Pulmonary artery endothelial cell (primary cell): Measurements from ENCODE around the gene CDCA3. TPM values are rescaled to one million over a fixed set of nuclear protein-coding genes. Genes with fewer than 3 reads are reported as not detected.
"Not testable (repeated sequence)": the region's sequence is repeated elsewhere in the genome, so short reads cannot be mapped to it uniquely, and the experiment has no call there.

ENCODE experiments used
- DNase-seq: peaks from one replicate; pipeline ENCODE4 v3.0.0-alpha.2; 2011; ENCODE audit warnings: low read depth, low spot score
- total RNA-seq: library from RNA; depleted of rRNA; stranded (reverse); fragments of >200 nt; gene quantifications from 2 replicates; pipeline ENCODE4 v1.2.3, GENCODE V29; 2014

Gene CDCA3
- total RNA-seq = 11.0 and 27.2 TPM in 2 replicates

DNA sequence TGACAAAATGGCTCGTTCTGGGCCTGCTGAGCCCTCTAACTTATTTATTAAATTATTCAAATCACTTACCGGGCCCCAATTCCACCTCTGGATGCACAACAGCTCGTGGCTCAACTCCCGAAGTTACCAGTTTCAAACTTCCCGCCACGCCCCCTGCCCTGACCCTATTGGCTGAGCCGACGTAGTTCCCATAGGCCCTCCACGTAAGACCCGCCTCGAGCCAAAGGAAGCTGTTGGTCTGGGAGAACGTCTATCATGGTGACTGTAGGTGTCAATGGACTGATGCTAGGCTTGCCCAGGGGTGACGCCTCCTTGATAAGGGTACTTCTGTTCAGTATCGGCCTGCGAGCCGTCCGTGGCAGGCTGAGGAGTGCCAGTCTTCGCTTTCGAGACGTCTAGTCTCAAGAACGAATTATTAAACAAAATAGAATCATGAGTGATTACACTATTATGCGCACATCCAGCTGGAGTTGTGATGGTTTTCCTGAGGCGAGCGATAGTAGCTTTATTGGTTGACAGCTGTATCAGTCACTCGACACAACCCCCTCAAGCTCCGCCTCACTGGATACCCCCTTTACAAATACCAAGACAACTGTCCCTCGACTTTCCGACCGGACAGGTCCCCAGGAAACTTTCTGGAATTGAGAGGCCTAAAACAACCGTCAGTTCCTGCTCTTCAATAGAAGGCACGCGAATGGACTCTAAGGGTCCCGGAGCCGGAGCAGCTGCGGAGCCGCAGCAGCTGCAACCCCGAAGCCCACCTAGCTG, at the start of gene CDCA3:
Gene CDCA3, minus strand, starts transcription at position 134 of the 768 bp plus-strand sequence. CDS start 334 bp downstream, outside the sequence.
- DNase-seq = peak; percentile 97

DNA sequence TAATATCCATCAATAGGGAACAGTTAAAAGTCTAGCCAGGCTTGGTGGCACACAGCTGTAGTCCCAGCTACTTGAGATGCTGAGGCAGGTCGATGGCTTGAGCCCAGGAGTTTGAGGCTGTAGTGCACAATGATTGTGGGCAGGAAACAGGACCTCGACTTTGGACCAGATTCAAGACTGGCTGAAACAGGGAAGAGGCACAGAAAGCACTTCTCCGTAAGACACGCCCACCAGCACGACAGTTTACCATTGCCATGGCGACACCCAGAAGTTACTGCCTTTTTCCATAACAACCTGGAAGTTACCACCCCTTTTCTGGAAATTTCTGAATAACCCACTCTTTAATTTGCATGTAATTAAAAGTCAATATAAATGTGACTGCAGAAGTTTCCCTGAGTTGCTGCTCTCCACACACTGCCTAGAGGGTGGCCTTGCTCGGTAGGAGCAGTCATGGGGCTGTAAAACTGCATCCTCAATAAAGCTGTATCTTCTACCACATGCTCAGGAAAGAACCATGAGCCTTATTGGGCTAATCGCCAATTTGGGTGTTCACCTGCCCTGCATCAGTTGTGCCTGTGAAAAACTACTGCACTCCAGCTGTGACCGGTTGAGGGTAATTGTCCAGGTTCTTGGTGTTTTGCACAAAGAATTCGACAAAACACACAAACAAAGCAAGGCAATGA, 48.9 kb upstream of the CDCA3 start:
- DNase-seq = peak; percentile 51

DNA sequence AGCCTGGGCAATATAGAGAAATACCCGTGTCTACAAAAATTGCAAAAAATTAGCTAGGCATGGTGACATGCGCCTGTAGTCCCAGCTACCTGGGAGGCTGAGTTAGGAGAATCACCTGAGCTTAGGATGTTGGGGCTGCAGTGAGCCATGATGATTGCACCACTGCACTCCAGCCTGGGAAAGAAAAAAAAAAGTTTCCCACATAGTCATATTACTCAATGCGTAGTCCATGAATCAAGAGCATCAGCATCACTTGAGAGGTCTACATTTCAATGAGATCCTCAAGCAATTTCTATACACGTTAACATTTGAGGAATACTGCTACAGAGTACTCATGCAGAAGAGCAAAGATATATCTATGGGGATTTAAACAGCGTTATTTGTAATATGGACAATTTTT, 48.3 kb upstream of the CDCA3 start:
- DNase-seq = no peak

DNA sequence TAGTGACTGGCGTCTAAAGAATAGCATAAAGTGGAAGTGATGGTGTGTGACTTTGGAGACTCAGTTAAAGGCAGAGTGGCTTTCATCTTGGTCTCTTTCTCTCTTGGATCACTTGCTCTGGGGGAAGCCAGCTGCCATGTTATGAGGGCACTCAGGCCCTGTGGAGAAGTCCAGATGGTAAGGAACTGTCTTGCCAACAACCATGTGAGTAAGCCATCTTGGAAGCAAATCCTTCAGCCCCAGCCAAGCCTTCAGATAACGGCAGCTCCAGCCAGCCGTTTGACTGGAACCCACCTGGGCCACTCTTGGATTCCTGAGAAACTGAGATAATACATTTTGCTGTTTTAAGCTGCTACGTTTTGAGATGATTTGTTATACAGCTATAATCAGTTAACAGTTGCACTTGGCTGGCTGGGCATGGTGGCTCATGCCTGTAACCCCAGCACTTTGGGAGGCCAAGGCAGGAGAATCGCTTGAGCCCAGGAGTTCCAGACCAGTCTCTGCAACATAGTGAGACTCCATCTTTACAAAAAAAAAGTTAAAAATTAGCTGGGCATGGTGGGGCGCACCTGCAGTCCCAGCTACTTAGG, 45.9 kb upstream of the CDCA3 start:
- DNase-seq = no peak

DNA sequence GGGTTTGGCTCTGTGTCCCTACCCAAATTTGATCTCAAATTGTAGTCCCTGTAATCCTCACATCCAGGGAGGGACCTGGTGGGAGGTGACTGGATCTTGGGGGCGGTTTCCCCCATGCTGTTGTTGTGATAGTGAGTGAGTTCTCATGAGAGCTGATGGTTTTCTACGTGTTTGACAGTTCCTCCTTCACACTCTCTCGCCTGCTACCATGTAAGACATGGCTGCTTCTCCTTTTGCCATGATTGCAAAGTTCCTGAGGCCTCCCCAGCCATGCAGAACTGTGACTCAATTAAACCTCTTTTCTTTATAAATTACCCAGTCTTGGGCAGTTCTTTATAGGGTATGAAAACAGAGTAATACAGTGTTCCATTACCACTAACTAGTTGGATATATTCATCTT, 43.2 kb upstream of the CDCA3 start:
- no peak for DNase-seq

DNA sequence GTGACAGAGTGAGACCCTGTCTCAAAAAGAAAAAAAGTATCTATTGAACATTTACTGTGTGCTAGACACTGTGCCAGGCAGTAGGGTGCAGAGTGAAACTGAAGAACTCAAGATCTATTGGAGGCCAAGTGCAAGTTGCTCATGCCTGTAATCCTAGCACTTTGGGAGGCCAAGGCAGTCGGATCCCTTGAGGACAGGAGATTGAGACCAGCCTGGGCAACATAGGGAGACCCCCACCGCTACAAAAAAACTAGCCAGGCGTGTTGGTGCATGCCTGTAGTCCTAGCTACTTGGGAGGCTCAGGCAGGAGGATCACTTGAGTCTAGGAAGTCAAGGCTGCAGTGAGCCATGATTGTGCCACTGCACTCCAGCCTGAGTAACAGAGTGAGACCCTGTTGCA, 41.6 kb upstream of the CDCA3 start:
- not testable (repeated sequence) for DNase-seq

DNA sequence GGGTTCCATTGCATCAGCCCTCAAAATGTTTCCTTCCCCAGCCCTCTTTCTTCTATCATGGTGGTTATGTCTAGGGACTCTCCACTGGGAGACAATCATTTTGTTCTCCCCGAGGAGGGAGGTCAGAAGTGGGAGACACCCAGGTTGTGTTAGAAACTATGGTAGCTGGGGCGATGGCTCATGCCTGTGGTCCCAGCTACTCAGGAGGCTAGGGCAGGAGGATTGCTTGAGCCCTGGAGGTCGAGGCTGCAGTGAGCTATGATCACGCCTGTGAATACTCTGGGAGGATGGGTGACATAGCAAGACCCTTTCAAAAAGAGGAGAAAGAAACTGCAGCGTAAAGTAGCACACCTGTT, 40.5 kb upstream of the CDCA3 start:
- DNase-seq = no peak

DNA sequence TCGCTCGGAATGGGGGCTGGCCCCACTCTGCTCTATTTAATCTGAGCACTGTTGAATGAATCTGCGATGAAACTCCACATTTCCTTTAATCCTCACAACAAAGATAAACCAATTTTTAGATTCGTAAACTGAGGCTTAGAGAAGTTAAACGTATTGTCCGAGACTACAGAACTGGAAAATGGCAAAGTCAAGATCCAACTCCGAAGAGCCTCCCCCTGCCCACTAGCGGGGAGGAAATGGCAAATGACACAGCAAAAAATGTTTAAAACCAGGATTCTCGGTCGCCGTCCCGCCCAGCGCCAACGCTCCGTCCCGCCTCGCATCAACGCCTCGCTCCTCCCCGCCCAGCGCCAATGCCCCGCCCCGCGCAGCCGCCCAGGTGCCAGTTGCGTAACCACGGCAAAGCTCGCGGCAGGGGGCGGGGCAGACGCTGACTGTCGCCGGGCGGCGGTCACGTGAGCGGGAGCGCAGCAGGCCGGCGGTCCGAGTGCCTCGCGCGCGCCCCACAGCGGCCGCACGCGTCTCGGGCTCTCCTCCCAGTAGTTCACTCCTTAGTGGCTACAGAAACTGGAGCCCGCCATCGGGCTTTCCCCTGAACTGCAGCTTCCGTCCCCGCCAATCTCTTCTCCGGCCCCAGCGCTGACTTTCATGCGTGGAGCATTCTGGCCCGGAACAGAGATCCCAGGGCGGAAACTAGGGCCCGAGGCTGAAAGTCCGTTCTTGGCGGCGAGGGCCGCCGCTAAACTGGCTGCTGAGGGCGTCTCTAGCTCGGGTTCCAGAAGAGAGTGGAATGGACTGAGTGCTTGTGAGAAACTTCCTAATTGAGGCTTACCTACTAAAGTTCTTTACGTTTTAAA, 39.9 kb upstream of the CDCA3 start:
- peak; percentile 86 for DNase-seq

DNA sequence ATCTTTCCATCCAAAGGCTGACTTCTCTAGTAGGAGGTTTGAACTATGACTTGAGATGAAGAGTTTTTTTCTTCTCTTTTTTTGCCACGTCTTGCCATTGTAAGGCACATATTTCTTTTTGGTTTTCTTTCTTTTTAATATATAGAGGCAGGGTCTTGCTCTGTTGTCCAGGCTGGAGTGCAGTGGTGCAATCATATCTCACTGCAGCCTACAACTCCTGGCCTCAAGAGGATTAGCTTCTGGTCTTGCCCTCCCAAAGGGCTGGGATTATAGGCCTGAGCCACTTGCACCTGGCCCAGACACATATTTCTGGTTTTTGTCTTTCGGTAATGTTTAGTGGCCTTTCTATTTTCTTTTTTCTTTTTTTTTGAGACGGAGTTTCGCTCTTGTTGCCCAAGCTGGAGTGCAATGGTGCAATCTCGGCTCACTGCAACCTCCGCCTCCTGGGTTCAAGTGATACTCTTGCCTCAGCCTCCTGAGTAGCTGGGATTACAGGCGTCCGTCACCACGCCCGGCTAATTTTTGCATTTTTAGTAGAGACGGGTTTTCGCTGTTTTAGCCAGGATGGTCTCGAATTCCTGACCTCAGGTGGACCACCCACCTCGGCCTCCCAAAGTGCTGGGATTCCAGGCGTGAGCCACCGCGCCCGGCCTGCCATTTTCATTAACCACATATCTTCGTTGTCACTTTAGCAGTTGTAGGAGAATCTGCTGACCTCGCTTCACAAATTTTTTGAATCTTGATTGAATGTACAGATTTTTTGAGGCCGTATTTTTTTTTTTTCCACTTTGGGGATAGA, 38.9 kb upstream of the CDCA3 start:
- DNase-seq = not testable (repeated sequence)

DNA sequence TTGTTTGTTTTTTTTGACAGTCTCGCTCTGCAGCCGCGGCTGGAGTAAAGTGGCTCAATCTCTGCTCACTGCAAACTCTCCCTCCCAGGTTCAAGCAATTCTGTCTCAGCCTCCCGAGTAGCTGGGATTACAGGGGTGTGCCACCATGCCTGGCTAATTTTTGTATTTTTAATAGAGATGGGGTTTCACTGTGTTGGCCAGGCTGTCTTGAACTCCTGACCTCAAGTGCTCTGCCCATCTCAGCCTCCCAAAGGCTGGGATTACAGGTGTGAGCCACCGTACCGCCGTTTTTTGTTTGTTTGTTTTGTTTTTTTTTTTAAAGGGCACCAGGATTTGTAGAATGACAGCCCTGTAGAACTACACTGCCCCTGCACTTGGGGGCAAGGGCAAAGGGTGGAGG, 37.7 kb upstream of the CDCA3 start:
- not testable (repeated sequence) for DNase-seq

DNA sequence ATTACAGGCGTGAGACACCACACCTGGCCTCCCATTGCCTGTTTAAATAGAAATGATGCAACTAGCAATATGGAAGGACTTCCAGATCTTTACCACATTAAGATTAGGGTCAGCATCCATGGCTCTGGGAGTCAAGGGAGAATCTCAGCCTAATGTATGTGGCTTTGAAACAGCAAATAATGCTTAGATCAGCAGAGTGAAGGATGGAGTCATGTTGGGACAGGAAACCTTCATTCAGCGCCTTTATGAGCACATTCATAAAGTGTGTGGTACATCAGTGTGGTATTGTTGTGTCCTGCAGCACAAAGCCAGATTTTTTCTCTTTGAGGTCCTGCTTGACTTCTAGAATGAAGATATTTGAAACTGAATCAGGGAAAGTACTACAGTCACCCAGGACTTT, 37.3 kb upstream of the CDCA3 start:
- DNase-seq = no peak

DNA sequence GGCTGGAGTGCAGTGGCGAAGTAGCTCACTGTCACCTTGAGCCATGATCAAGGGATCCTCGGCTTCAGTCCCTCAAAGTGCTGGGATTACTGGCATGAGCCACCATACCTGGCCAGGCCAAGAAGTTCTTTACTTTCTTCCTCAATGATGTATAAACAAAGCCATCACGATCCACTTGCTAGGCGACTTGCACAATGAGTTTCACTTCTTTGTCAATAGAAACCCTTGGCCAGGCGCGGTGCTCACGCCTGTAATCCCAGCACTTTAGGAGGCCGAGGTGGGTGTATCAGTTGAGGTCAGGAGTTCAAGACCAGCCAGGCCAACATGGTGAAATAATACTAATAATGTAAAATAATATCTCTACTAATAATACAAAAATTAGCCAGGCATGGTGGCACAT, 36.4 kb upstream of the CDCA3 start:
- DNase-seq = no peak

DNA sequence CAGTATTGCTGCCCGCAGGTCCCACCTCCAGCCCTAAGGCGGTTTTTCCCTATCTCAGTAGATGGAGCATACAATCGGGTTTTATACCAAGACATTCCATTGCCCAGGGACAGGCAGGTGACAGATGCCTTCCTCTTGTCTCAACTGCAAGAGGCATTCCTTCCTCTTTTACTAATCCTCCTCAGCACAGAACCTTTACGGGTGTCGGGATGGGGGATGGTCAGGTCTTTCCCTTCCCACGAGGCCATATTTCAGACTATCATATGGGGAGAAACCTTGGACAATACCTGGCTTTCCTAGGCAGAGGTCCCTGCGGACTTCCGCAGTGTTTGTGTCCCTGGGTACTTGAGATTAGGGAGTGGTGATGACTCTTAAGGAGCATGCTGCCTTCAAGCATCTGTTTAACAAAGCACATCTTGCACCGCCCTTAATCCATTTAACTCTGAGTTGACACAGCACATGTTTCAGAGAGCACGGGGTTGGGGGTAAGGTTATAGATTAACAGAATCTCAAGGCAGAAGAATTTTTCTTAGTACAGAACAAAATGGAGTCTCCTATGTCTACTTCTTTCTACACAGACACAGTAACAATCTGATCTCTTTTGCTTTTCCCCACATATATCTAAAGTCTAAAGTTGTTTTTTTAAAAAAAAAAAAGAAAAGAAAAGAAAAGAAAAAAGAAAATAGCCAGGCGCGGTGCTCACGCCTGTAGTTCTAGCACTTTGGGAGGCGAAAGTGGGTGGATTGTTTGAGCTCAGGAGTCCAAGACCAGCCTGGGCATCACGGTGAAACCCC, 35.3 kb upstream of the CDCA3 start:
- DNase-seq = not testable (repeated sequence)

DNA sequence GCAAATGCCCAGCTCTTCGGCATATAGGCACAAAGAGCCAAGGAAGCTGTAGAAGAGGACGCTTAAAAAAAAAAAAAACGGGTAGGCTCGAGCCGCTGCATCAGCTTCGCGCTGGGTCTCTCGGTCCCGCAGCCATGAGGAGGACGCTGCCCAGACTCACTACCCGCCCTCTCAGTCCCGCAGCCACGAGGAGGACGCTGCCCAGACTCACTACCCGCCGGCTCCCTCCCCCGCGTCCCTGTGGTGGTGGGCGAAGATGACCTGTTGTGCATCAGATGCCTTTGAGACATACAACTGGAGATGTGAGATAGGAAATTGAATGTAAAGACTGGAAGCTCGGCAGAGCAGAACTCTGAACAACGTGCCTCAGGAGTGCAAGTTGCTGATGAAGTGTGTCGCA, 33.5 kb upstream of the CDCA3 start:
- no peak for DNase-seq

DNA sequence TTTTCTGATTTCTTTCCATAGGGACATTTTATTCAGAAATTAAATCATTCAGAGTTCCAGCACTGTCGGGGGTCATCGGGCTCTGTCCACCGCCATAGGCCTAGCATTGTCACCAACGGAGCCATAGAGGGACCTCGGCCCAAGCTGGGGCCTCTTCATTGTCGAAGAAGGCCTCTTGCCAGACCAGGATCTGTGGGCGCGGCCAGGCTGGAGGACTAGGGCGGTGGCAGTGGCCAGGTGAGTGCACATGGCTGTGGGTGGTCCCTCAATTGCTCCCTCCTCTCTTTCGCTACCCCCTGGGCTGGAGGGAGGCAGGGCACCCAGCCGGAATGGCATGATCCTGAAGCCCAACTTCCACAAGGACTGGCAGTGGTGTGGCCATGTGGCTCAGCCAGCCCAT, 32.6 kb upstream of the CDCA3 start:
- DNase-seq = no peak

DNA sequence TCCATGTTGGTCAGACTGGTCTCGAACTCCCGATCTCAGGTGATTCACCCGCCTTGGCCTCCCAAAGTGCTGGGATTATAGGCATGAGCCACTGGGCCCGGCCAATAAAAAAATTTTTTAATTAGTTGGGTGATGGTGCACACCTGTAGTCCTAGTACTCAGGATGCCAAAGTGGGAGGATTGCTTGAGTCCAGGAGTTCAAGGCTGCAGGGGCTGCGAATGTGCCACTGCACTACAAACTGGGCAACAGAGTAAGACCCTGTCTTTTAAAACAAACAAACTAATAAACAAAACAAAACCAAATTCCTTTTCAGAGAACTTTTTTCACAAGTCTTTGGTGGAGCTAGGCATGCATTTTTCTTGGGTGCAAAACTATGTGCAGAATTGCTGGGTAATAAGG, 32.2 kb upstream of the CDCA3 start:
- DNase-seq = no peak

DNA sequence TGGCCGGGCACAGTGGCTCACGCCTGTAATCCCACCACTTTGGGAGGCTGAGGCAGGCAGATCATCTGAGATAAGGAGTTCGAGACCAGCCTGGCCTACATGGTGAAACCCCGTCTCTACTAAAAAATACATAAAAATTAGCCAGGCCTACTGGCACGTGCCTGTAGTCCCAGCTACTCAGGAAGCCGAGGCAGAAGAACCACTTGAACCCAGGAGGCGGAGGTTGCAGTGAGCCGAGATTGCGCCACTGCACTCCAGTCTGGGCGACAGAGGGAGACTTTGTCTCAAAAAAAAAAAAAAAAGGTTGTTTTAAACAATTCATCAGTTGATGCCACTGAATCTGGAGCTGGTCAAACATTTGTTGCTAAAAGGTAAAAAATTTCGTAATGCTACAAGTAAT, 28.7 kb upstream of the CDCA3 start:
- not testable (repeated sequence) for DNase-seq

DNA sequence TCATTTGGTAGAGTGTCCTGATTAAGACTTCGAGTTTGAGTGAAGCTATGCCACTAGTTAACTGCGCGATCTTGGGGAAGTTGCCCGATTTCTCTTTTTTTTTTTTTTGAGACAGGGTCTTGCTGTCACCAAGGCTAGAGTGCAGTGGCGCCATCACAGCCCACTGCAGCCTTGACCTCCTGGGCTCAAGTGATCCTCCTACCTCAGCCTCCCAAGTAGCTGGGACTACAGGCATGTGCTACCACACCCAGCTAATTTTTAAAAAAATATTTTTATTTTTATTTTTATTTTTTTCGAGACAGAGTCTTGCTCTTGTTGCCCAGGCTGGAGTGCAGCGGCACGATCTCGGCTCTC, 22.9 kb upstream of the CDCA3 start:
- not testable (repeated sequence) for DNase-seq

DNA sequence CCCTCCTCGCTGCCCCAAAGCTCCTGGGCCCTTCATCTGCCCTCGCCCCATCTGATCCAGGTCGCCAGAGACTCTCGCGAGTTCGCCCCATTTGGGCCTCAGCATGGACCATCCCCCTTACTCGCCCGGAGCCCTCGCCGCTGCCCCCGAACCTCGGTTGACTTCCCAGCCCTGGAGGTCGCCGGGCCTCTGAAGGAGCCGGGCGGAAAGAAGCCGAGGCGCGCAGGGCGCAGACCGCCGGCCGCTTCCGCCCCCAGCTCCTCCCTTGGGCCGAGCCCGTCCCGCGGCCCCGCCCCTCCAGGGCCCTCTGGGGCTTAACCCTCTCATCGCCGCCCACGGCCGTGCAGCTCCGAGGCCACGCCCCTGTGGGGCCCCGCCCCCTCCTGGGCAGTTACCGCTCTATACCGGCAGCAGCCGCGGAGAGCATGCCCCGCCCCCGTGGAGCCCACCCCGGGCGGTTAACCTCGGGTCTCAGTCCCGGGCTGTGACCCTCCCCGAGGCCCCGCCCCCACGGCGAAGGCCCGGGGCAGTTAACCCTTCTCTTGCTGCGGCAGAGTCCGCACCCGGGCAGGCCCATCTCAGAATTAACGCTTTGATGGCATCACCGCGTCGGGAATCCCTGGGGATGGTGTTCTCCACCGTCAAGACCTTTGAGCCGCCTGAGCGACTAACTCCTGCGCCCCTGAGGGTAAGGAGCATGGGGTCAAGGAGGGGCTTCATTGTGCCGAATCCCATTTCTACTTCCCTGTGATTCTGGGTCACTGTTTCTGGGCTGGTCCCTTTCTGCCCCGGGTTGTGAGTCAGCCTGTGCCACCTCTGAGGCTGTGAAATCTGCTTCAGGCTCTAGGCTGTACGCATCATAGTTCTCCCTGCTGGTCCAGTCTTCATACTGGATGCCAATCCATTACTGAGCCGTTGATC, 22.3 kb upstream of the CDCA3 start, which contains the start of gene SPSB2:
Gene SPSB2, minus strand, starts transcription at position 210 of the 921 bp plus-strand sequence. CDS start 402 bp downstream, outside the sequence.
- DNase-seq = peak; percentile 77
